T-helper 2 cell treated with Interferon-gamma antibody and Interleukin-4, amounts not matched to agents 100 ng/mL and 5 ng/mL, for 36 hours (primary cell): ENCODE measurements around the gene CDRT4. TPM values are rescaled to one million over a fixed set of nuclear protein-coding genes. Genes with fewer than 3 reads are reported as not detected.

ENCODE experiments used
- intact Hi-C: fragments of 100-400 bp; cut with micrococcal nuclease; formaldehyde crosslinking; loops from one replicate; pipeline ENCODE4 v1.15.1; 2023
- total RNA-seq: library from RNA; stranded (reverse); gene quantifications from 2 replicates; pipeline ENCODE4 v1.2.3, GENCODE V29; 2022

The CDRT4 gene
- total RNA-seq, 1 donor from 2014 or later = 7.2 TPM

DNA sequence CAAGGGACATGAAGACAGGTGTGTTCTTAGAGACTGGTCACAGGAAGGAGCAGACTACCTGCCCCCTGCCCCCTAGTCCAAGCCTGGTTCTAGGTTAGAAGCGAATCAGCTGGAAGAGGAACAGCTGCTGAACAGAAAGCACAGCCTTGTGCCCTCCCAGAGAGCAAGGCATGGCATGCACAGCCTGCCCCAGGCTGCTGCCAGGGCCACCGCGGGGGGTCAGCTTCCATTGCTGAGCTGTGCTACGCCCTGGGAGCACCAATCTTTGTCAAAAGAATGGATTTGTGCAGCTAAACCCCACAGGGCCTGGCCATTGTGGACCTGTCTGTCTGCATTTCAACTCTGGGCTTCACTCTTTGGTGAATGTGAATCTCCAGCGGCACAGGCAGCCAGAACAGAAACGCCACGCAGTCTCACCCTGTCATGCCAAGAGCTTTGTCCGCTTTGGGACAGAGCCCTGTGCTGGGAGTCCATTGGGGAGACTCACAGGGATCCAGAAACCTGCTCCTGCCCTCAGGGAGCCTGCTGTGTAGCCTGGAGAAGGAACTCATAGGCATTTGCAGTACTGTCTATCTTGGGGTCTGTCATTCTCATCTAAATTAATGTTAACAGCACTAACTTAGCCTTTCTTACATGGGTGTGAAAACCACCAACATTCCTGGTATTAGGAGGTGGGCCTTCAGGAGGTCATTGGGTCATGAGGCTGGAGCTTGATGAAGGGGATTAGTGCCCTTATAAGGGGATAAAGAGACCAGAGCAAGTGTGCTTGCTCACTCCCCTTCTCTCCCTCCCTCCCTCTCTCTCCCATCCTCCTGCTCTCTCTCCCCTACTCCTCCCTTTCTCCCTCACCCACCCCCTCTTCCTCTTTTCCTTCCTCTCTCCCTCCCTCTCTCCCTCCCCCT, 25.6 kb upstream of the CDRT4 start:
- intact Hi-C loops = no loop called here

DNA sequence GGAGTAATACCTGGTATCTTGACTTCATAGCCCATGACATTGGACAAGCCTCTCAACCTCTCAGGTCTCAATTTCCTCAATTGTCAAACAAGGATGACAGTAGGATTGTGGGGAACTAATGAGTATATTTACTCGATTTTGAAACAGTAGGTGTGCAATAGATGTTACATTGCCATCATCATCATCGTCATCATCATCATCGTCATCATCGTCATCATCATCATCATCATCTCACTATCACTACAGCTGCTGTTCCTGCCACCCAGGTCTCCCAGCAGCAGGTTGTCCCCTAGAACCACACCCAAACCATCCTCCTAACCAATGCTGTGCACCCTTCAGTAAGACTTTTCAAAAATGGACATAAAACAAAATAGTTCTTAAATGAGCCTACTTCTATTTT, 24.8 kb upstream of the CDRT4 start:
- intact Hi-C loops = no loop called here

DNA sequence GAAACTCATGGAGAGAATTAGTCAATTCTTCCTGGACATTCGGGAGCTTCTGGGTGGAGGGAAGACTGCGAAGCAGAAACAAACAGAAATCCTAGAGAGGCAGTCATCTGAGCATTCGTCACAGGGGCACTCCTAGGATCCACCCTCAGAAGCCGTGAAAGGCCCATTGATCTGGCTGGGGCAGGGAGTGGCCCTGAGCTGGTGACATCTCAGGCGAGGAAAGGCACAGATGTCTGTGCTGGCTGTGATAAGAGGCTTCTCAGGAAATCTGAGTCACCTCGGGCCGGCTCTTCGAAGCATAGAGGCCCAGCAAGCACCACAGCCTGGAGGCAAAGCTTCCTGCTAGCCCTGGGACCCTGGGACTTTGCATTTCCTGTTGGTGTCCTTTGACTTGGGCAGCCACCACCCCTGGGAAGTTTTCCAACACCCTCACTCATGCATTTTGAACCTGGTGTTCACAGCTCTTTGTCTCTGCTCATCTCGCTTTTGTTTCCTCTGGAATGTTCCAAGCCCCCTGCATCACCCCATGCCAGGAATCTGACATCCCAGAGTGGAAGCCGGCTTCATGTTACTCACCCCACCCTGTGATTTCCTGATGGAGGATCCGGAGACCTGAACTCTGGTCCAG, 23.3 kb upstream of the CDRT4 start:
- intact Hi-C loops = no loop called here

DNA sequence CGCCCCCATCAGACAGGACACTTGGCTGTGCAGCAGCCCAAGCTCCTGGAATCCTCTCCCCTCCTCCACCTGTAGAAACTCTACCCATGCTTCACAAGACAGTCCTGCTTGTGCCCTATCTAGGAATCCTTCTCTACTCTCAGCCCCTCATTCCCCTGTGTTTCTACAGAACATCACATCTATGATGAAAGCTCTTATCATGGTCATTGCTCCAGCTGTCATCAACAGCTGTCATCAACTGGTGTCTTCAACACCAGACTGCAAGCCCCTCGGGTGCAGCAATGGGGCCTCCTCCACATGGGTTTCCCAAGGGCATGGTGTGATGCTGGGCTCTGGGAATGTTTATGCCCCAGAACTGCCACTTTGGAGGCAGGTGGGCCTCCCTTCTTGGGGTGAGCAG, 21.1 kb upstream of the CDRT4 start:
- intact Hi-C loops = no loop called here

DNA sequence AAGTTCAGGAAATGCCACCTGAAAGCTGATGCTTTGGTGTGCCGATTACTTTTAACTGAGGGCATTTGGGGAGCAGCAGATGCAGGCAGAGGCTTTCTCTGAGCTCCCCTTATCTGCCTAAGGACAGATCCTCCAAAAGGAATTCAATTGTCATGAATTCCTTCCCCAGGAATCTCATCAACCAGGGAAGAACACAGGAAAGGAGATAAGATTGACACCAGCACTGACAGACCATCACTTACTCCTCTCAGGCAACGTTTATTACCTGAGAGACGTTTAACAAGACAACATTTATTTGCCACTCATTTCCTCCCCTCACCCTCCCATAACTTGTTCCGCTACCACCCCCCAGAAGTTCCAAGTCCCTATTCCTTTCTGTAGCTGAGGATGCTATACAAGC, 17.6 kb upstream of the CDRT4 start:
- intact Hi-C loops = no loop called here

DNA sequence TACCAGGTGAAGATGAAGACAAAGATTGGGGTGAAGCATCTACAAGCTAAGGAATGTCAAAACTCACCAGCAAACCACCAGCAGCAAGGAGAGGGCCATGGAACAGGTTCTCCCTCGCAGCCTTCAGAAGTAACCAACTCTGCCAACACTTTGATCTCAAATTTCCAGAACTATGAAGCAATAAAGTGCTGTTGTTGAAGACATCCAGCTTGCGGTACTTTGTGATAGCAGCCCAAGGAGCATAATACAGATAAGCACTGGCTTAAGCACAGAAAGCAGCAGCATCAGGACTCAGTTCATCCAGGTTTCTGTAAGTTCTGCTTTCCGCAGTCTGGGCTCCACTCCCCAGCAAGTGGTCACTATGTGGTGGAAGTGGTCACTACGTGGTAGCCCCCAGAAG, 16.0 kb upstream of the CDRT4 start:
- intact Hi-C loops = no loop called here

DNA sequence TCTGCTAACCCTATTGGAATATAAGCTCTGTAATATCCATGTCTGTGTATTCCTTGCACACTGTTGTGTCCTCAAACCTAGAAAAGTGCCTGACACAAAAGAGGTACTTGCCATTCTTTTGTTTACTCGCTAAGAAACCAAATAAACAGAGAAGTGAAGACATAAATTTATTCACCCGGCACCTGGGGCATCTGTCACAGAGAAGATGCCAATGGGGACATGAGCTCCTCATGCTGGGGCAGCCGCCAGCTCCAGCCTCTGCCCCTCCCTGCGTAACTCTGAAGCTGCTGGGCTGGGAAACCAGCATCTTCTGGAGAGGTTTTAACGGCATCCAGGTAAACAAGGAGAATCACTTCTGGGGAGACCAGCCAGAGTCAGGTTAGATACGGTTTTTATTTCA, 15.1 kb upstream of the CDRT4 start:
- intact Hi-C loops = no loop called here

DNA sequence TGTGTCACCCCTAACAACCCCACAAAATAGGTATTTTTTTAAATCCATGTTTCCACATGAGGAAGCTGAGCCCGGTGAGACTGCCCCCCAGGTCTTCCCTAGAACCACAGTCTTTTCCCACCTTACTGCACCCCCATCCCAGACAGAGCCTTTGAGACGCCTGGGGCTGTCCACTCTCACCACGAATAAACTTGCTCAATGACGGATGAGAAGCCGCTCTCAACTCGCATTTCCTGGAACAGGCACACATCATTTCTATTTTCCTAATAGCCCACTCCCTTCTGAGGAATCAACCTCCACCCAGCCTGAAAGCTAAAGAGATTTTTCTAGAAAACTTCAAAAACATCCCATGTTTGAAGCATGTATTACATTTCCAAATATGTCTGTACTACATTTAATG, 14.1 kb upstream of the CDRT4 start:
- intact Hi-C loops = no loop called here

DNA sequence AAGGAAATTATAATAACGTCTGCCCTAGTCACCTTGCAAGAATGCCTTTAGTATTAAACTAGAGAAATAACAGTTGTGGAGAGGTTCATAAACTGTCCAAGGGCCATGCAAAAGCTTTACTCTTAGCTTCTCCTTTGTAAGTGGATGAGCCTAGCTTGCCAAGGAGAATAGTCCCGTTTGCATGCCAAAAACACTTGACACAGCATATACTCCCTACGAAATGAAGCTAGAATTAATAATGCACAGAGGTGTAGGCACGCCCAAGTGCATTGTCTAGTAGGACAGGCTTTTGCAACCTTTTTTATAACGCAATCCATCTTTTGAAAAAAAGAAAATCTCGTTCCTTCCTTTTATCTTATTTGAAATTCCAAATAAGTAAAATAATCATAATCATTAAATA, 12.8 kb upstream of the CDRT4 start:
- intact Hi-C loops = no loop called here

DNA sequence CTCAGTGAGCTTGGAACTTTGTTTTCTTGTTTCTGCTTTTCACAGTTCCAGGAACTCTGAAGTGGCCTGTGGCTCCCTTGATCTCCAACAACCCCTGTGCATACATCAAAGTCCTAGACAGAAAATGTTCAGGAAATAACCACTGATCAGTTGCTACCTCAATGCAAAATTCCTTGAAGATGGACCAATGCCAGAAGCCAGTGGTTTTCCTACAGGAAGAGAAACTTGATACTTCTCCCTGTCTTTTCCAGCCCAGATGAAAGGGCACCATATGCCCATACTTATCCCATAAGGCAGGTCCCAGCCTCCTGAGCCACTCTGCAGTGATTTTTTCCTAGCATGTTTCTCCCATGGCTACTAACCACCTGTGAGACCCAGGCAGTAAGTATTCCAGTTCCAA, 12.3 kb upstream of the CDRT4 start:
- intact Hi-C loops = no loop called here

DNA sequence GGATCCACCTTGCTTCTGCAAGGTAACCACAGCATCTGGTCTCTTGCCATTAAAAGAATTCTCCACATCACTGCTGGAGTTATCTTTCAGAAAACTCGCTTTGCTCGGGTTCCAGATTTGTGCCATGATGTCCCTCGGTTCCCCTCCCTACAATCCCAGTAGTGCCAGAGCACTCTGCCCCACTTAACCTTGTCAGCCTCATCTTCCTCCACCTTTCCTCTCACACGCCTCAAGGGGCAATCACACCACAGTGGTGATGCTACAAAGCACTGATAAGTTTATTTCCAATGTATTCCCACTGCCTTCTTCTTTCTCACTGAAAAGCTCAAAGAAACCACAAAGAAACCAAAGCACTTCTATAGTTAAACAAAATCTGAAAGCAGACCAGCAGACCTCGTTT, 11.4 kb upstream of the CDRT4 start:
- intact Hi-C loops = no loop called here

DNA sequence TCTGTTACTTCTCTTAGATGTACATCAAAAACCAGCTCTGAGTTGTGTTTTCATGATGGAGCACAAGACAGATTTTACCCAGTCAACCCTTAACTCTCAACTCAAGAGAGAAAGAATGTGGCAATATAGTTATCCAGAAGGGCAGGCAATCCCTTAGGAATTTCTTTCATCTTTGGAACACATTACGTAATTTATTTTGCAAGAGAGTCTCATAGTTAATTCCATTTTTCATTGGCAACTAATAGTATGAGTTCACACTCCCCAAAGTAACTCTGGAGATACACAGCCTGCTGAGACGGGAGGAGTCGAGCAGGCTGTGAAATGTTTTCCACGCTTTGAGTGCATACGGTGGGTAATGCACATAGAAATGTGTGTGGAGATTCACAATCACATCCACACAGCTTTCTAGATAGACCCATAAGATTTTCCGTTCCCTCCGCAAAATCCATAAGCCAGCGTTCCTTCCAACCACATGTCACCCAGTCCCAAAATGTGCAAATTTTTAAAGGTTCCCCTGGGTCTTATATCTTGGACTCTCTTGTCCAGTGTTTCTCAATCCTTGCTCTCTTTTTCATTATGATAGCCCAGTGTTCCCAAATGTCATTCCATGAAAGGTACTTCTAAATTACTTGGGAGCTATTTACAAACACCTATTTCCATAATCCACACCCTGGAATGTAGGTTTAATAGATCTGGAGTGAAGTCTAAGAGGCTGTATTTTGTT, 8.4 kb upstream of the CDRT4 start:
- intact Hi-C loops = no loop called here

DNA sequence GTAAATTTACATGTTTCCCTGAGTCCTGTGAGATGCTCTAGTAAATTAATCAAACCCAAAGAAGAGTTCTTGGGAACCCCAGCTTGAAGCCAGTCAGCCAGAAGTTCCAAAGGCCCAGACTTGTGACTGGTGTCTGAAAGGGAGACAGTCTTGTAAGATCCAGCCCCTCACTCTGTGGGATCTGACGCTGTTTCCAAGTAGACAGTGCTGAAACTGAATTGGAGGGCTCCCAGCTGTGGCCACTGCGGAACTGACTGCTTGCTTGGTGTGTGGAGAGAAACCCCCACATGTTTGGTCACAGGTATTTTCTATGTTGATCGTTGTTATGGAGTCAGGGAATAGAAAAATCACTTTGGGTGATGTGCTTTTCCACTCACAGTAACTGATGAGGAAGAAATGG, 5.5 kb upstream of the CDRT4 start:
- intact Hi-C loops = no loop called here

DNA sequence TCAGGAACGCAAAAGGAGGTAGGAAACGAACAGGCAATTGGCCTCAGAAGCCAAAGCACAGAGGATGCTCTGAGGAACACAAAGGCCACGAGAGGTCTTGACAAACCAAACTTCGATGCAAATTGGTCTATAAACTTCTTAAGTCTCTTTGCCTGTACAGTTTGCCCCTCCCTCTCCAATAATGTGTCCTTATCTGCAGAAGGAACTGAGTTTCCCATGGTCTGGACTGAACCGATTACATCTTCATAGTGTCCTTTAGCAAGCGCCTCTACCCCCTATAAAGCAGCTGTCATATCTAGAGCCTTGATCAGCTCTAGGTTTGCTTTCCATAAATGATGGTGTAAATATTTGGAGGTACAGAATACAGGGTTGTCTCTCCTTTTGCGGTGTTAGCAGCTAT, 3.1 kb upstream of the CDRT4 start:
- intact Hi-C loops = no loop called here

DNA sequence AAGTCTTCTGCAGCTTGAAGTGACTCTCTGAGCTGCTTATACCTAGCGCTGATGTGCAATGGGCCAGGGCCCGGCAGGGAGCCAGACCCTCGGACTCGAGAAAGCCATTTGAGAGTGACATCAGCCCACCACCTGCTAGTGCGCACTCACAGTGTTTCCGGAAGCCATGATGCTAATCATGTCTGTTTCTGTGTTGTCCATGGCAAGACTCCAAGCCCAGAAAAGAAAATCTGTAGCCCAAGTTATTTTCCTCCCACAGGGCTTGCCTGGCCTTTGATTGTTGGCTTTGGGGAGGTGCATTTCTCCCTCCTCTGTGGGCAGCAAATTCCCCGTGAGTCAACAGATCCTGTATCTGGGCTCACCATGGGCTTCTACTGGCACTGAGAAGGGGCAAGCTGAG, 1.8 kb upstream of the CDRT4 start:
- intact Hi-C loops = no loop called here

DNA sequence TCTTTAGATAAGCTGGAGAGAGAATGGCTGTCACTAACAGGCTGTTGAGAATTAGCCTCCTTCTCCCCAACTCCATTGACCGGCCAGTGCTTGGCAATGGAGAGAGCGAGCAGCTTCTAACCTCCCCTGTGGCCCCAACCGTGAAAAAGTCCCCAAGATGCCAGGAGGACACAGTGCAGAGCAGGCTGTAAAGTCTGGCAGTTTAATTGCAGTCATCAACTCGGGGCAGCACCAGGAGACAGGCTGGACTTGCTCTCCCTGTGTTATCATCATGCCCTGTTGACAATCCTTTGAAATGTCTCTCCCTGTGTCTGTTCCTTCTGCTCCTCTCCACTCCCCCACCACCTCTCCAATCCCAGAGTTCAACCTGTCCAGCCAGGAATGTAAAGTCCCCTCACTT, 705 bp upstream of the CDRT4 start:
- intact Hi-C loops = no loop called here

DNA sequence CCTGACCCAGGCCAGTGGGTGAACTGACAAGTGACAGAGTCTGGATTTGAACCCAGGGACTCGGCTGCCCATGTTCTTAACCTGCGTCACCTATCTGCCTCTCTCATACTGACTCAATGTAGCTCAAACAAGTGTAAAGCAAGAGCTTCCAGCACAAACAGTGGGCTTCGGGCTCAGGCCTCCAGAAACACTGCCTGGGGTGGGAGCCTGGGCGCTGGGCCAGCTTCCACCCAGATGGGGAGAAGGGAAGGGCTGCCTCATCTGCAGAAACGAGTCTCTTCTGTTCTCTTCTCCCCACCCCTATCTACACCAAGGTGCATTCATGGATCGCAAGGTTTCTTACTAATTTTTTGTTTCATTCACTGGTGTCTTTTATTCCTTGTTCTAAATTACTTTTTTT, 1.3 kb downstream of the CDRT4 start:
- intact Hi-C loops = no loop called here

DNA sequence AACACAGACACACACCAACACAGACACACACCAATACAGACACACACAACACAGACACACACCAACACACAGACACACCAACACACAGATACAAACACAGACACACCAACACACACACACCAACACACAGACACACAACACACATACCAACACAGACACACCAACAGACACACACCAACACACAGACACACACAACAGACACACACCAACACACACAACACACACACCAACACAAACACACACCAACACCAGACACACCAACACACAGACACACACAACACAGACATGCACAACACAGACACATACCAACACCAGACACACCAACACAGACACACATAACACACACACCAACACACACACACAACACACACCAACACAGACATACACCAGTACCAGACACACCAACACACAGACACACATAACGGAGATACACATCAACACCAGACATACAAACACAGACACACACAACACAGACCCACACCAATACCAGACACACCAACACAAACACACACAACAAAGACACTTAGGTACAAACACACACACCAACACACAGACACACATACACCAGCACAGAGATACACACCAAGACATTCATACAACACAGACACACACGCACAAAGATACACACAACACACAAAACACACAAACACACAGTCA, 2.2 kb downstream of the CDRT4 start:
- intact Hi-C loops = no loop called here

DNA sequence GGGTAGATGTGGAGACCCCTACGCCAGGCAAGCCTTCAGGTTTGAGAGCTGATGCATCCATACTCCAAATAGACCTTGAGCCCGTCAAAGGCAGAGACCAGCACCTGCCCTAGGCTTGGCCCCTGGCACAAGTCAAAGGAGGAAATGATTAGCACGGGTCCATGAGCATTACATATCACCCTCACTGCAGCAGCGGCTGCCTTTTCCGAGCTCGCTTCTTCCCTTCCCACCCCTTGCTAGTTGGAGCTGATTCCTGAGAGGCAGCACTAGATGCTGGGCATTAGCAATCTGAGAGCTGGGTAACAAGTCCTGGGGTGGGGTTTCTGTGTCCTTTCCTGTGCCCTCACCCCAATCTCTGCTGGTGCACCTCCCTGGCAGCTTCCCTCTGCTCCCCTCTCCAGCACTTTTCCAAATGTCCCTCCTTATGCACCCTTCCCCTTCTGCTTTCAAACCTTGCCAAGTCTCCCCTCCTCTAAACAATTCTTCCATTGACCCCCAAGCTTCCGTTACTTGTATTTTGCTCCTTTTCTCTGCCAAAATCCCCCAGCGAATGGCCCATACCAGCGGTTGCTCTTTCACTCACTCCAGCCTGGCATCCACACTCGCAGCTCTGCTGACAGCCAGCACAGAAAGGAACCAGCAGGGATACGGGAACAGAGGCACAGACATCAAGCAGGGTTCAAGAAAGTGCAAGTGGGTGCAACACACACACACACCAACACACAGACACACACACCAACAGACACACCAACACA, 3.0 kb downstream of the CDRT4 start:
- intact Hi-C loops = no loop called here

DNA sequence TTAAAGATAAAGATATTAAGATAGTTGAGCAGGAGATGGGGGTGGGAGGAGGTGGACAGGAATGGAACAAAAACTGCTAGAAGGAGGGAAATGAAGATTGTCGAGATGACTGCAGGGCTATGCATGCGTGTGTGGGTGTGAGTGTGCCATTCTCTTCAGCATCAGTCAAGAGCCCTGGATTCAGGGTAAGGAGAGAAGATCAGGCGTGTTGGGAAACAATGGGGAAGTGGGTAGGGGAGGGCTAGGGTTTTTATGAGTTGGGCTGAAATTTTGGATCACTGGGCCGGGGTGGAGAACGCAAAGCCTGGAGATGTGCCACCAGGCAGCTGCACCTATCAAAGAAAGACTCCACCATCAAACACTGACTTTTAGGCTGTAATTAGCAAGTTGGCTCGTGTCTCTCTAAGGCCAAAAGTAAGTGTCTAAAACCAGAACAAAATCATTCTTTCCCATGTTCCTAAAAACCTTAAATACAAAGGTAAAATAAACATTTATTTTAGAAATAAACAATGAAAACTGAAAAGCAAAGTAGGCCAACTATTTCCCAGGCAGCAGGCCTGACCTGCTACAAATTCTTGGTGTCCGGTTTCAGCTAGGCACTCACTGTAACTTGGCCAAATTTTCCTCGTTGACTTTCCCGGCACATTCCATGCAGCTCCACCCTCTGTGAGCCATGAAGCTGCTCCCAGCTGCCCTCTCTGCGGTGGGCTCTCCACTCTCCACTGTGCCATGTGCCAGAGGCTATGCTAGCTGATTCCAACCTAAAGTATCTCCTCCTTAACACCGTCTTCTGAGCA, 4.2 kb downstream of the CDRT4 start:
- intact Hi-C loops = no loop called here
